ENCODE results near the gene ACP4. TPM values are rescaled to one million over a fixed set of nuclear protein-coding genes. Genes with fewer than 3 reads are reported as not detected.
A peak's percentile ranks its signal among the peaks of the same experiment; 100 is the strongest.
"Not testable (repeated sequence)": the region's sequence is repeated elsewhere in the genome, so short reads cannot be mapped to it uniquely, and the experiment has no call there.

Gene ACP4, protein sequence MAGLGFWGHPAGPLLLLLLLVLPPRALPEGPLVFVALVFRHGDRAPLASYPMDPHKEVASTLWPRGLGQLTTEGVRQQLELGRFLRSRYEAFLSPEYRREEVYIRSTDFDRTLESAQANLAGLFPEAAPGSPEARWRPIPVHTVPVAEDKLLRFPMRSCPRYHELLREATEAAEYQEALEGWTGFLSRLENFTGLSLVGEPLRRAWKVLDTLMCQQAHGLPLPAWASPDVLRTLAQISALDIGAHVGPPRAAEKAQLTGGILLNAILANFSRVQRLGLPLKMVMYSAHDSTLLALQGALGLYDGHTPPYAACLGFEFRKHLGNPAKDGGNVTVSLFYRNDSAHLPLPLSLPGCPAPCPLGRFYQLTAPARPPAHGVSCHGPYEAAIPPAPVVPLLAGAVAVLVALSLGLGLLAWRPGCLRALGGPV
- total RNA-seq, result not detected
- polyA plus RNA-seq, result not detected

DNA sequence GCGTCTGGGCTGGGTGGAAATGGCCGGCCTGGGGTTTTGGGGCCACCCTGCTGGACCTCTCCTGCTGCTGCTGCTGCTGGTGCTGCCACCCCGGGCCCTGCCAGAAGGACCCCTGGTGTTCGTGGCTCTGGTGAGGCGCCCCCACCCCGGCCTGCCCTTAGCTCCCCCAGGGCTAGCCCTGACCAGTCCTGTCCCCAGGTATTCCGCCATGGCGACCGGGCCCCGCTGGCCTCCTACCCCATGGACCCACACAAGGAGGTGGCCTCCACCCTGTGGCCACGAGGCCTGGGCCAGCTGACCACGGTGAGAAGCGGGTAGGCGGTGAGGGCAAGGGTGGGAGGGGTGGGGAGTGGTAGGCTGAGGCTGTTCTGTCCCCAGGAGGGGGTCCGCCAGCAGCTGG lies at the start of gene ACP4:
Gene ACP4 (plus strand): TSS at position 20 of the 400 bp plus-strand sequence. CDS start 0 bp downstream, at position 20.
- H3K9me3 Mint-ChIP-seq, result no peaks in the 10 kb centered on the region
- H3K27ac Mint-ChIP-seq, result peak within 1 kb of the TSS in 1 of 3 donors; percentile 89
- Histone ChIP-seq H3K4me1 (ENCODE audit: control insufficient read depth, insufficient read depth, low read length, poor library complexity, severe bottlenecking) (peaks cover 4% of the 10 kb centered on the region), H3K27me3 (ENCODE audit: control insufficient read depth, insufficient read depth, low read length) (no peaks in the 10 kb centered on the region), H3K27ac (ENCODE audit: insufficient read depth, low read length, poor library complexity, severe bottlenecking) (no peak within 1 kb of the TSS), H3K36me3 (ENCODE audit: control insufficient read depth, insufficient read depth, low read length) (no peaks in the 10 kb centered on the region), H3K4me3 (ENCODE audit: low read depth, low read length) (no peak within 1 kb of the TSS), H3K9me3 (ENCODE audit: control insufficient read depth in 2 of 2, low read length in 2 of 2) (no peaks in the 10 kb centered on the region)
- no peaks in the 10 kb centered on the region for H3K27me3 Mint-ChIP-seq
- no peaks in the 10 kb centered on the region for H3K36me3 Mint-ChIP-seq
- no peak within 1 kb of the TSS for H3K4me3 Mint-ChIP-seq
- DNase-seq (no peak), ATAC-seq (ENCODE audit: low read depth in 2 of 2) (no peak)
- H3K4me1 Mint-ChIP-seq, result peaks cover 0 to 13% (median 3%) of the 10 kb centered on the region in 4 donors

DNA sequence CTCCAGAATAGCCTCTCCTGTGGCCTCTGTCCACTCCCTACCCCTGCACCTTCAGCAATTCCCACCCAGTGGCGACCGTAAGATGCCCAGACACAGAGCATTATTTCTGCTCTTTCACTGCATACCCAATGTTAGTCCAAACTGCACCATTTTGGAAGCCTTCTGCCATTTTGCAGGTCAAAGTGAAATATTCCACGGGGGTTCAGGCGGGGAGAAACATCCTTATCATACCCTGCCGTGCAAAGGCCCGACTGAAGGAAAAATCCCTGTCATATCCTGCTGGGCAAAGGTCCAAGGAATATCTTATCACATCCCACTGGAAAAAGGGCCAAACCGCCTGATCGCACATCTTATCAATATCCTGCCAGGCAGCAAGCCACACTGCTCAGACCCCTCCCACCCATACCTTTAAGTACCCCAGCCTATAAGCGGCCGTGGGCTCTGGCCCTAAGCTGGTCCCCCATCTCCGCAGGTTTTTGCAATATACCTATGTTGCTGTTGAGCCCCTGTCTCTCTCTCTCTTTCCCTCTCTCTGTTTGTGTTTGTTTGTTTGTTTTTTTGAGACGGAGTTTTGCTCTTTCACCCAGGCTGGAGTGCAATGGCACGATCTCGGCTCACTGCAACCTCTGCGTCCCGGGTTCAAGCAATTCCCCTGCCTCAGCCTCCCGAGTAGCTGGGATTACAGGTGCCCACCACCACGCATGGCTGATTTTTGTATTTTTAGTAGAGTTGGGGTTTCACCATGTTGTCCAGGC lies 48.9 kb upstream of the ACP4 start:
- H3K9me3 ChIP-seq (ENCODE audit: control insufficient read depth in 2 of 2, low read length in 2 of 2), result no peaks in the 10 kb centered on the region
- H3K27me3 Mint-ChIP-seq, result peaks cover 21% of the 10 kb centered on the region

DNA sequence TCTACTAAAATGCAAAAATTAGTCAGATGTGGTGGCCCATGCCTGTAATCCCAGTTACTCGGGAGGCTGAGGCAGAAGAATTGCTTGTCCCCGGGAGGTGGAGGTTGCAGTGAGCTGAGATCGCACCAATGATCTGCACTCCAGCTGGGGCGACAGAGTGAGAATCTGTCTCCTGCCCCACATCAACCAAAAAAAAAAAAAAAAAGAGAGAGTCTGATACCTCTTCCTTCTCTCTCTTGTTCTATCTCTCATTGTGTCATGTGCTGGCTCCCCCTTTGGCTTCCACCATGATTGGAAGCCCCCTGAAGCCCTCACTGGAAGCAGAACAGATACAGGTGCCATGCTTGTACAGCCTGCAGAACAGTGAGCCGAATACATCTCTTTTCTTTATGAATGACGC lies 46.7 kb upstream of the ACP4 start:
- H3K9me3 Mint-ChIP-seq, result peaks cover 0 to 4% (median 0%) of the 10 kb centered on the region in 7 donors
- H3K27me3 ChIP-seq (ENCODE audit: control insufficient read depth, insufficient read depth, low read length), result no peaks in the 10 kb centered on the region
- no peaks in the 10 kb centered on the region for H3K4me1 Mint-ChIP-seq
- no peak overlapping the region for H3K4me3 ChIP-seq (ENCODE audit: low read depth, low read length)
- H3K36me3 Mint-ChIP-seq, result no peaks in the 10 kb centered on the region
- H3K4me1 ChIP-seq (ENCODE audit: control insufficient read depth, insufficient read depth, low read length, poor library complexity, severe bottlenecking), result no peaks in the 10 kb centered on the region
- DNase-seq, result no peak
- no peaks in the 10 kb centered on the region for H3K36me3 ChIP-seq (ENCODE audit: control insufficient read depth, insufficient read depth, low read length)
- H3K9me3 ChIP-seq (ENCODE audit: control insufficient read depth in 2 of 2, low read length in 2 of 2), result no peaks in the 10 kb centered on the region
- no peak overlapping the region for H3K27ac Mint-ChIP-seq
- no peak for ATAC-seq (ENCODE audit: low read depth in 2 of 2)
- peaks cover 21% of the 10 kb centered on the region for H3K27me3 Mint-ChIP-seq
- H3K4me3 Mint-ChIP-seq, result no peak overlapping the region
- no peak overlapping the region for H3K27ac ChIP-seq (ENCODE audit: insufficient read depth, low read length, poor library complexity, severe bottlenecking)

More for the DNA sequence above, 48.9 kb upstream of the ACP4 start:
- Histone ChIP-seq H3K27ac (ENCODE audit: insufficient read depth, low read length, poor library complexity, severe bottlenecking) (no peak overlapping the region), H3K36me3 (ENCODE audit: control insufficient read depth, insufficient read depth, low read length) (no peaks in the 10 kb centered on the region), H3K4me1 (ENCODE audit: control insufficient read depth, insufficient read depth, low read length, poor library complexity, severe bottlenecking) (no peaks in the 10 kb centered on the region), H3K27me3 (ENCODE audit: control insufficient read depth, insufficient read depth, low read length) (no peaks in the 10 kb centered on the region), H3K4me3 (ENCODE audit: low read depth, low read length) (no peak overlapping the region)
- Mint-ChIP-seq H3K4me1 (no peaks in the 10 kb centered on the region), H3K4me3 (no peak overlapping the region), H3K27ac (no peak overlapping the region), H3K9me3 (peaks cover 0 to 4% (median 0%) of the 10 kb centered on the region in 7 donors), H3K36me3 (no peaks in the 10 kb centered on the region)
- DNase-seq (no peak), ATAC-seq (ENCODE audit: low read depth in 2 of 2) (no peak)

DNA sequence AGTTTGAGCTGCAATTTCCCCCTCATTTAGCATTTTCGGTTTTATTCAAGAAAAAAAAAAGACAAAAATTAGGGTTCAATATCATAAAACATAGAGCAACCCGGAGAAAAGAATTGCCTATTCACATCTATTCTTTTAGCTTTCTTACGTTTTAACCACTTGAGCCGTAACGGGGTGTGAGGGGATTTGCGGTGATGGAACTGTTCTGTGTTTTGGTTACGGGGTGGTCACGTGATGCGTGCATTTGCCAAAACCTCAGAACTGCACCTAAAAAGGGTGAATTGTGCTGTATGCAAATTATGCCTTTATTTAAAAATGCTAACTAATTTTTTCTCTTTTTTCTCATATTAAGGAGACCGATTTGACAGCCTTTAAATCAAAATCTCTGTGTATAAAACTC lies 45.0 kb upstream of the ACP4 start:
- peaks cover 0 to 2% (median 0%) of the 10 kb centered on the region in 7 donors for H3K9me3 Mint-ChIP-seq
- H3K4me1 Mint-ChIP-seq, result no peaks in the 10 kb centered on the region

DNA sequence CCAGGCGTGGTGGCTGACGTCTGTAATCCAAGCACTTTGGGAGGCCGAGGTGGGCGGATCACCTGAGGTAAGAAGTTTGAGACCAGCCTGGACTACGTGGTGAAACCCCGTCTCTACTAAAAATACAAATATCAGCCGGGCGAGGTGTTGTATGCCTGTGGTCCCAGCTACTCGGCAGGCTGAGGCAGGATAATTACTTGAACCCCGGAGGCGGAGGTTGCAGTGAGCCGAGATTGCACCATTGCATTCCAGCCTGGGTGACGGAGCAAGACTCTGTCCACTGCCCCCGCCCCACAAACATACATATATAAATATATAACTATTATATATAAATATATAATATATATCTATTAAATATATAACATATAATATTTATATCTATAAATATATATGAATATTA lies 43.1 kb upstream of the ACP4 start:
- not testable (repeated sequence) for H3K9me3 Mint-ChIP-seq; H3K4me1 ChIP-seq (ENCODE audit: control insufficient read depth, insufficient read depth, low read length, poor library complexity, severe bottlenecking); H3K4me1 Mint-ChIP-seq; H3K4me3 ChIP-seq (ENCODE audit: low read depth, low read length); H3K36me3 ChIP-seq (ENCODE audit: control insufficient read depth, insufficient read depth, low read length); H3K27me3 Mint-ChIP-seq; DNase-seq; H3K36me3 Mint-ChIP-seq; H3K9me3 ChIP-seq (ENCODE audit: control insufficient read depth in 2 of 2, low read length in 2 of 2); H3K27ac Mint-ChIP-seq; H3K27ac ChIP-seq (ENCODE audit: insufficient read depth, low read length, poor library complexity, severe bottlenecking); ATAC-seq (ENCODE audit: low read depth in 2 of 2); H3K27me3 ChIP-seq (ENCODE audit: control insufficient read depth, insufficient read depth, low read length); H3K4me3 Mint-ChIP-seq

More for the DNA sequence above, 45.0 kb upstream of the ACP4 start:
- Mint-ChIP-seq H3K27me3 (peaks cover 17% of the 10 kb centered on the region), H3K36me3 (no peaks in the 10 kb centered on the region), H3K27ac (no peak overlapping the region), H3K4me3 (no peak overlapping the region)
- no peak overlapping the region for H3K4me3 ChIP-seq (ENCODE audit: low read depth, low read length)
- no peak overlapping the region for H3K27ac ChIP-seq (ENCODE audit: insufficient read depth, low read length, poor library complexity, severe bottlenecking)
- H3K27me3 ChIP-seq (ENCODE audit: control insufficient read depth, insufficient read depth, low read length), result no peaks in the 10 kb centered on the region
- ATAC-seq (ENCODE audit: low read depth in 2 of 2), result no peak
- no peaks in the 10 kb centered on the region for H3K36me3 ChIP-seq (ENCODE audit: control insufficient read depth, insufficient read depth, low read length)
- no peaks in the 10 kb centered on the region for H3K4me1 ChIP-seq (ENCODE audit: control insufficient read depth, insufficient read depth, low read length, poor library complexity, severe bottlenecking)
- H3K9me3 ChIP-seq (ENCODE audit: control insufficient read depth in 2 of 2, low read length in 2 of 2), result no peaks in the 10 kb centered on the region
- no peak for DNase-seq

DNA sequence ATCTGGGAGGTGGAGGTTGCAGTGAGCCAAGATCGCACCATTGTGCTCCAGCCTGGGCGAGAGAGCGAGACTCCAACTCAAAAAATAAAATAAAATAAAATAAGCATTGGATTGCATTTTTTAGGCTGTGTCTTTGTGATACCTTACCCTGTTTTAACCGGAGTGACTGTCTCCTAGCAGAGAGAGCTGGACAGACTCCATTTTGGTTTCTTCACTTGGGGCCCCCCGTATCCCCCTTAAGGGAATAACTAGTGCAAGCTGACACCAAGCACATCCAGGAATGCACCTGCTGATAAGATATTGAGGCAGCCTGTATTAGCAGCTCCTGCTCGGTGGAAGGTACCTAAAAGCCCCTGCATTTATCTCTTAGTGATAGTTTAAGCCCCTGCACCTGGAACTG lies 40.7 kb upstream of the ACP4 start:
- Mint-ChIP-seq H3K4me1 (no peaks in the 10 kb centered on the region), H3K36me3 (no peaks in the 10 kb centered on the region), H3K27ac (no peak overlapping the region), H3K27me3 (peaks cover 12% of the 10 kb centered on the region), H3K4me3 (no peak overlapping the region), H3K9me3 (no peaks in the 10 kb centered on the region)
- Histone ChIP-seq H3K36me3 (ENCODE audit: control insufficient read depth, insufficient read depth, low read length) (no peaks in the 10 kb centered on the region), H3K4me3 (ENCODE audit: low read depth, low read length) (no peak overlapping the region), H3K27me3 (ENCODE audit: control insufficient read depth, insufficient read depth, low read length) (no peaks in the 10 kb centered on the region), H3K27ac (ENCODE audit: insufficient read depth, low read length, poor library complexity, severe bottlenecking) (no peak overlapping the region), H3K9me3 (ENCODE audit: control insufficient read depth in 2 of 2, low read length in 2 of 2) (no peaks in the 10 kb centered on the region), H3K4me1 (ENCODE audit: control insufficient read depth, insufficient read depth, low read length, poor library complexity, severe bottlenecking) (no peaks in the 10 kb centered on the region)
- DNase-seq (no peak), ATAC-seq (ENCODE audit: low read depth in 2 of 2) (no peak)

DNA sequence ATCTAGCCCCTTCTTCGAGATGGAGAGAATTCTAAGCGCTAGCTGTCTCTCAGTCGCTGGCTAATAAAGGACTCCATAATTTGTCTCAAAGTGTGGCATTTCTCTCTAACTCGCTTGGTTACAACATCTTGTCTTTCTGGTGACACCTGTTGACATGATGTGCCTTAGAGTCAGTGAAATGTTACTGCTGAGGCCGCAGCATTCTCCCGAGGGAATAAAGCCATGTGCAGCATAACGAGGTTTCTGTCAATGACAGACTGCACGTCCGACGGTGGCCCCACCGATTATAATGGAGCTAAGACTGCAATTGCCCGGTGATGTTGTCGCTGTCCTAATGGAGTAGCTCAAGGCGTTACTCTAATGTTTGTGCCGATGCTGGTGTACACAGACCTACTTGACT lies 40.2 kb upstream of the ACP4 start:
- Mint-ChIP-seq H3K27ac (no peak overlapping the region), H3K4me3 (no peak overlapping the region), H3K9me3 (no peaks in the 10 kb centered on the region), H3K36me3 (no peaks in the 10 kb centered on the region), H3K27me3 (peaks cover 12% of the 10 kb centered on the region), H3K4me1 (no peaks in the 10 kb centered on the region)
- ATAC-seq (ENCODE audit: low read depth in 2 of 2), result no peak
- no peak for DNase-seq
- Histone ChIP-seq H3K36me3 (ENCODE audit: control insufficient read depth, insufficient read depth, low read length) (no peaks in the 10 kb centered on the region), H3K9me3 (ENCODE audit: control insufficient read depth in 2 of 2, low read length in 2 of 2) (no peaks in the 10 kb centered on the region), H3K27me3 (ENCODE audit: control insufficient read depth, insufficient read depth, low read length) (no peaks in the 10 kb centered on the region), H3K4me1 (ENCODE audit: control insufficient read depth, insufficient read depth, low read length, poor library complexity, severe bottlenecking) (no peaks in the 10 kb centered on the region), H3K27ac (ENCODE audit: insufficient read depth, low read length, poor library complexity, severe bottlenecking) (no peak overlapping the region), H3K4me3 (ENCODE audit: low read depth, low read length) (no peak overlapping the region)
